Measurements from ENCODE around the gene CCDC187.
"Not testable (repeated sequence)": the region's sequence is repeated elsewhere in the genome, so short reads cannot be mapped to it uniquely, and the experiment has no call there.

Gene CCDC187

DNA sequence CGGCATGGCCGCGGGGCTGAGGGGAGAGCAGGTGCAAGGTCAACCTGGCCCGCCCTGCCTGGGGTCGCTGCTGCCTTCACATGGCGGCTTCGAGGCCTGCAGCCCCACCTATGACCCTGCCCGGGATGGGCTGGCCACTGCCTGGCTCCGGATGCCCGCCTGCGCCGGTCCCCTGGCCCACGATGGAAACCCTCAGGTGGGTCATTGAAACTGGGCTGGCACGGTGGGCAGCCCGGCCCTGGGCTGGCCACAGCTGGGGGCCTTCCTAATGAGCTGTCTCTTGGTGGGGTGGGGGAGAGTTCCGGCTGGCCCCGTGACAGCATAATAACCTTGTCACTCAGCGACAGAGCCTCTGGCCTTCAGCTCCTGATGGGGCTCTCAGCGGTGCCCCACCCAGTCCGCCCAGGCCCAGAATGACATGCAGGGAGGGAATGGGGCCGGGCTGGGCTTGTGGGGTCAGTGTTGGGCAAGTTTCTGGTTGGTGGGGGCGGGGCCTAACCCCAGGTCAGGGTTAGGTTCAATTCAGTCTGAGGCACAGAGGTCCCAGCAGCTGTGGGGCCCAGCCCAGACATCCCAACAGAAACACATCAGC lies at the start of gene CCDC187:
Gene CCDC187 (minus strand): TSS at position 270 of the 592 bp plus-strand sequence. CDS start 264 bp downstream, at position 6.
- no peak for DNase-seq

DNA sequence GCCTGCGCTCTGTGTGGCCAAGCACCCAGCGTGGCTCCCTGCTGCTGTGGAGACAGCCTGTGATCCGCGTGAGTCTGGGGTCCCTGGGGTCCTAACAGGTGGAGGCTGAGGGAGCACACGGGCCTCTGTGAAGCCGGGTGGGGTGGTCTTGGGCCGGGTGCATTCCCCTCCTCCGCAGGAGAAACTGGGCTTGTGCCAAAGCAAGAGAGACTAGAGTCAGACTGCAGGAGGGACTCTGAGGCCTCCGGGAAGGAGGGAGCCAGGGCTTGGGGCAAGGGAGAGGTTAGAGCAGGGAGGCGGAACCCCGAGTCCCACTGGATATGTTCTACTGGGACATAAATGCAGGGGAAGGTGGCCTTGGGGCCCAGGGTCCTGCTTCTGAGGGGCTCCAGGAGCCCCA lies 49.2 kb upstream of the CCDC187 start:
- no peak for DNase-seq

DNA sequence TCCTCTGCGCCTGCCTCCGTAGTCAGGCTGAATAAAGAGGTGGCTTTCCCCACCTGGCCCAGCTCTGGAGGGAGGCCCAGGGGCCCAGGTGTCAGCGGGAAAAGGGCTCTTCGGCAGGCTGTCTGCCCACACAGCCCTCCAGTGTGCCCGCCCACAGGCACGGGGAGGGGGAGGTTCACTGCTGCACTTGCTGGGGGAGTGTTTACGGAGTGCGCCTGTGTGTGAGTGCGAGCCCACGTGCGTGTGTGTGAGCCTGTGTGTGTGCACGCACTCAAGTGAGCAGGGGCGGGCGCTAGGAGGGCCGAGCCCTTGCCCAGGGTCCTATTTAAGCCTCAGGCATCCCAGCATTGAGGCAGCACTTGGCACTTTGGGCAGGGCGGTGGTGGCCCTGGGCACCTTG lies 48.8 kb upstream of the CCDC187 start:
- peak; percentile 16 for DNase-seq

GRCh38 chr9:136351868-136352267 lies 48.0 kb upstream of the CCDC187 start:
- not testable (repeated sequence) for DNase-seq

DNA sequence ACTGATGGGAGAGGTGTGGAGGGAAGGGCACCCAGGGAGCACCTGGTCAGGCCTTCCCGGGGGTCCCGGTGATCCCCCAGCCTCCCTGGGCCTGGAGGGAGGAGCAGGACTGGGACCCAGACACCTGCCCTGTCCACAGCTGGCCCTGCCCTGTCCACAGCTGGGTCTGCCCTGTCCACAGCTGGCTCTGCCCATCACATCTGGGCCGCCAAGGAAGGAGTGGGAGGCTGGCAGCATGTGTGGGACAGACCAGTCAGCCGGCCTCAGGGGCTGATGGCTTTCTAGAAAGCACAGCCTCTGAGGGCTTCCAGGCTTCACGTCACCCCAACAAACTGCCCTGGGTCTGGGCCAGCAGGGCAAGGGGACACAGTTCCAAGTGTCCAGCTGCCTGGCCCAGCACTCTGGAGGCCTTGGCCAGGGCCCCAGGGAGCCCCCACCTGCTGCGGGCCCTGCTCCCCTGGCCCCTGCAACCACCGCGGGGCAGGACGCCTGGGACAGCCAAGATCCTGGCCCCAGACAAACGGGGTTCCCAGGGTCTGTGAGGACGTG lies 47.4 kb upstream of the CCDC187 start:
- DNase-seq: no peak

GRCh38 chr9:136349546-136349945 lies 45.7 kb upstream of the CCDC187 start:
- no peak for DNase-seq

- DNase-seq: no peak
Measured at GRCh38 chr9:136348691-136349090, 44.8 kb upstream of the CCDC187 start.

DNA sequence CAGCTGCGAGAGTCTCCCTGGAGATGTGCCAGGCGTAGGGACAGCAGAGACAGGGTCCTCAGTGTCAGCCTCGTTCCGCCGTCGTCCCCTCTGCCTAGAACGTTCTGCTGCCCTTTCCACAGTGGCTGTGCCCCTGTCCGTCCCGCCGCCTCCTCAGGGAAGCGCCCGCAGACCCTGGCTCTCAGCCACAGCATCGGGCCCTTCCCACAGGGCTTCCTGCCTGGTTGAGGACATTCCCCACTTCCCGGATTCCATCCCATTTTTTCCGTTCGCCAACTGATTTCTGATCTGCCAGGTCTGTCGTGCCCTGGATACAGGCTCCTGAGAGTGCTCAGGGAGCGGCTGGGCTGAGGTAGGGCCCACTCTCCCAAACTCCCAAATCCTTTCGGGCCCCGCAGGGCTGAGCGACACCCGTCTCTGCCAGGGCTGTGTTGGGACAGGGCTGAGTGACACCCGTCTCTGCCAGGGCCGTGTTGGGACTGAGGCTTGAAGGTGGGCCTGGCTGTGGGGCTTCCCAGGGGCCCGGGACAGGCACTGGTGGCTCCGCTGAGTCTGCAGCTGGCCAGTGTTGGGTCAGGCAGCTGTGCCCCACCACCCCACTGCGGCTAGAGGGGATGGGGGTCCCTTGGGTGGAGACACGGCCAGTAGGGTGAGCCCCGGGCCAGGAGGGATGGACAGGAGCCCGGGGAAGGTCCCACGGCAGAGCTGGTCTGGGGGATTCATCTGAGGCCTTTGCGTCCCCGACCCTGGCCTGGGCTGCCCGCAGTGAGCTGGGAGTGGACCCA lies 43.8 kb upstream of the CCDC187 start:
- no peak for DNase-seq

- DNase-seq: no peak
Measured at GRCh38 chr9:136346927-136347465, 43.1 kb upstream of the CCDC187 start.

DNA sequence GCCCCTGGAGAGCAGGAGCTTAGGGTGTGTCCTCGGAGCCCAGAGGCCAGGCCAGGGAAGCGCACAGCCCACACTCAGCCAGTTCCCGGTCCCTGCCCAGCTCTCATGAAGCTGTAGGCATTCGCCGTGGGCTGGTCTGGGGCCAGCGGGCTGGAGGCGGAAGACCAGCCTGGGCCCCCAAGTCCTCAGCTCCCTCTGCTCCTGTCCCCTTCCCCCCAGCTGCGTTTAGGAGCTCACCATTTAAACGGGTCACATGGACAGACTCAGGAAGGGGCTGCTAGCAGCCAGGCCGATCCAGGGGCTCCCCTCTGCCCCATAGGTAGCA lies 42.2 kb upstream of the CCDC187 start:
- no peak for DNase-seq

GRCh38 chr9:136345281-136346156 lies 41.6 kb upstream of the CCDC187 start:
- DNase-seq: no peak

DNA sequence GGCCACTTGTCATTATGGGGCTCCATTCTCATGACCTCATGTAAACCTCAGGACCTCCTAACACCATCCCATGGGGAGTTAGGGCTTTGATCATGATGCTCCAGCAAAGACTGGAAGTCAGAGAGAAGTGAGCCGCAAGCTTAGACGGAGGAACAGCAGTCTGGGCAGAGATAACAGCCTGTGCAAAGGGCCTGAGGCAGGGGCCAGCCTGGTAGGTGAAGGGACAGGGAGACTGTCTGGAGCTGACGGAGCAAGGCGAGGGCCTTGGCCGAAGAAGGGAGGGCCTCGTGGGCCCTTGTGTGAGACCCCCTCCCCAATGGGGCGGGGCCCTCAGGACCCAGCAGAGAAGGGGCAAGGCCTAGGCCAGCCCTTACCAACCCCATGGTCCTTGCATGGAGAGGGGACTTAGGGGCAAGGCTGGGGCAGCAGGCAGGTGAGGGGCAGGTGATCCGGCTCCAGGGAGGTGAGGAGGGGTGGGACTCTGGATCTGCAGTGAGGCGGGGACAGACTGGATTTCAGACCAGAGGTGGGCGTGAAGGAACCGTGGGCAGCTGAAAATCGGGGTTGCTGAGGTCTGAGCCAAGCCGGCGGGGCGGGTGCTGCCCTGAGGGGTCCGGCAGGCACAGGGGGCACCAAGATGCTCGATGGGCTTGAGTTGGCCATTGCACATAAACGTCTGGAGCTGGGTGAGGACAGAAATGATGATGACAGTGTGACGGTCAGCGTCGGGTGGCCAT lies 40.8 kb upstream of the CCDC187 start:
- no peak for DNase-seq

- DNase-seq: no peak
Measured at GRCh38 chr9:136343884-136344269, 40.0 kb upstream of the CCDC187 start.

- no peak for DNase-seq
Measured at GRCh38 chr9:136343121-136343883, 39.4 kb upstream of the CCDC187 start.

DNA sequence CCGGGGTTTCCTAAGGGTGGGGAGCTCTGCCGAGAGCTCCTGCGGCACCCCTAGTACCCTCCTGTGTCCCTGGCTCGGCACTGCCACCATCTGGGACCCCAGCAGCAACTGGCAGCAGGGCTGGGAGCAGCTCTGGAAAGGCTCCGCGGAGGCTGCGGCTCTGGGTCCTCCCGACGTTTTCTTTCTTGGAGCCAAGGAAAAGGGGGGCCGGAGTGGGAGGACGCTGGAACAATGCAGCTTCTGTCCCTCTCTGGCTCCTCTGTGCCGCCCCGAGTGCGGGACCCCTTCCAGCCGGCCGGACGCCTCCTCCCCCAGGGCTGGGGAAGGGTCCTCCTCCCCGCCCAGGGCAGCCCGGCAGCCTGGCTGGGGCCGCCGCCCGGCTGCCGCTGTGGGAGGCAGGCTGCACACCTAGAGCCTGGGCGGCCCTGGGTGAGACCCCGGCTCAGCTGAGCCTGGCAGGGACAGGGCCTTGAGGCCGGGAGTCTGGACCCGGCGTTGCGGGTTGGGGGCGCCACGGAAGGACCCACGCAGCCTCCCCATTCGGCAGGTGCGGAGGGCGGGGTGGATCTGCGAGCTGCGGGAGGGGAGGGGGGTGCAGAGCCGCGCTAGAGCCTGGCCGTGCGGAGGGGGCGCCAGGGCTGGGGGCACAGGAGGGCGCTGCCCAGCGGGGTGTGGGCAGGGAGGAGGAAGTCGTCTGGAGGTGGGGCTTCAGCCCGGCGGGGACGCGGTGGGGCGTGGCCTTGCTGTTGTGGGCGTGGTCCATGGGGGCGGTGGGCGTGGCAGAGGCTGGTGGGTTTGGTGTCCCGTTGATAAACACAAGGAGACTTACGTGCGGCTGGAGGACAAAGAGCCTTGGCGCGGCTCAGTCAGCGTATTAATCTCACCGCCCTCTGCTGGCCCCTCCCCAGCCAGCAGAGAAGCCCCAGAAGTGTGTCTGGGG lies 38.6 kb upstream of the CCDC187 start:
- peak; percentile 39 for DNase-seq

GRCh38 chr9:136341769-136342168 lies 37.9 kb upstream of the CCDC187 start:
- DNase-seq: no peak

DNA sequence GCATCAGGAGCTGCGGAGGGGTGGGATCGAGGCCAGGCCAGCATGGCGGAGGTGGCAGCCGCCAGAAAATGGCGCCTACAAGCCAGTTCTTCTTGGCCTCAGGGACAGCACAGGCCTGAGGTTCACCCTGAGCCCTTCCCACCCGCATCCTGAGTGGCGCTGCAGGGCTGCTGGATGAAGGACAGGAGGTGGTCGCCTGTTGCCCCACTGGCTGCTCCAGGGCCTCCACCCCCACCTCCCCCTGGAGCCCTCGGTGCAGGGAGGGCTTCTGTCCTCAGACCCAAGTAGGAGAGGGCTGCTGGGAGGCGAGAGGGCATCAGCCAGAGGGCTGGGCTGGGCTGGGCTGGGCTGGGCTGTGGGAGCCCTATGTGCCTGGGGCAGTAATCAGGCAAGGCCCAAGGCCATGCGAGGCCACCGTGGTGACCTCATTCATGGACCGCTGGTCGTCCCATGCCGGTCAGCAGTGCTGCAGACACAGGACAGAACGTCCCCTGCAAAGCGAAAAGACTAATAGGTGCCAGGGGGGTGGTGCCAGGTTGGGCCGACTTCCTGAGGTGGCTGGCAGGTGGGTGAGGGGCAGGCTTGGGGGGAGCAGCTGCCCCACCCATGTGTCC lies 37.3 kb upstream of the CCDC187 start:
- no peak for DNase-seq

DNA sequence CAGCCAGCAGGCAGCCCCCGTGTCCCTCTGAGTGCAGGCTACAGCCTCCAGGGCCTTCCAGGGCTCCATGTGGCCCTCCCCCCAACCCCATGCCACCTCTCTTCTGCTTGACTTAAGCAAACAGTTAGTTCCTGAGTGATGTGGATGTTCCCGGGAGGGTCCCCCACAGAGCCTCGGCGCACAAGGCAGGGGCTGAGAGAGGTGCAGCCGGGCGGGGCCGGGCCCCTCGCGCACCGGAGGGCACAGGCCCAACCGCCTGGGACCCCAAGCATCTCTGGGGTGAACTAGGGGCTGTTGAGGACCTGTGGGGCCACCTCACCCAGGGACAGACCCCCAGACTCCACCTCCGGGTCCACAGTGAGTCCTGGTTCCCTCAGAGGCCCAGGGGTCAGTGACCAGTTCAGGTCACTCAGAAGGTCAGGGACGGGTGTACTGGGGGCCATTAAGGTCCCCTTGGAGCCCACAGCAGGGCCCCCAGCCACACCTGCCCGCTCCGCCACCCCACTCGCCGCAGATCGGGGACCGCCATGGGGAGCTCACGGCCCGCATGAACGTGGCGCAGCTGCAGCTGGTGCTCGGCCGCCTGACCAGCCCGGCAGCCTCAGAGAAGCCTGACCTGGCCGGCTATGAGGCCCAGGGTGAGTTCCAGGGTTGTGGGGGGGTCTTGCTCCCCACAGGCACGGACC lies 36.6 kb upstream of the CCDC187 start:
- DNase-seq: no peak

DNA sequence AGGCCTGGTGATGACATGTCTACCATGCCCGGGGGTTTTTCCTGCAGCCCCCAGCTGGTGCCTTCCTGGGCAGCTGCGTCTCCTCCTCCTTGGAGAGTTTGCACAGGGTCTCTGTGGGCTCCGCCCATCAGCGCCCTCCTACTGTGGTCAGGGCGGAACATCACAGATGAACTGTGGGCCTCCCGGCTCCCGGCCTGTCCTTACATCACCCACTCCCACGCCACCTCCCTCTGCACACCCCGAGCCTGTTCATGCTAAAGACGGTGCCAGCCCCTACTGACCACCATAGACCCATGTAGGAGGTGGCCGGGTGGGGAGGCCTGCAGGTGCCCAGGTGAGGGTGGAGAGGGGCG lies 36.0 kb upstream of the CCDC187 start:
- no peak for DNase-seq
